NCI-H524 treated with DMSO at 0.1 percent for 48 hours (cell line): ENCODE results near the gene OR7C1.
"Not testable (repeated sequence)": the region's sequence is repeated elsewhere in the genome, so short reads cannot be mapped to it uniquely, and the experiment has no call there.

Source experiments
- DNase-seq: peaks from one replicate; lab custom pipeline; 2025; lab: John Stamatoyannopoulos, UW

The OR7C1 gene

GRCh38 chr19:14835011-14835410 lies at the start of gene OR7C1, which contains the start of gene OR7A5:
OR7C1 (minus strand) TSS chr19:14835185; CDS start chr19:14800136, 35,049 bp downstream.
OR7A5 (minus strand) TSS chr19:14835185; CDS start chr19:14828241, 6,944 bp downstream.
- no peak for DNase-seq

- no peak for DNase-seq
Observed at GRCh38 chr19:14871619-14872230, 36.7 kb upstream of the OR7C1 start.

GRCh38 chr19:14868497-14868896 lies 33.5 kb upstream of the OR7C1 start:
- DNase-seq: no peak

- DNase-seq: no peak
Observed at GRCh38 chr19:14848822-14849221, 13.8 kb upstream of the OR7C1 start, which contains the start of gene OR7A10. OR7A10 (minus strand) TSS chr19:14848922; CDS start chr19:14841877, 7,045 bp downstream.

GRCh38 chr19:14843578-14843977 lies 8.6 kb upstream of the OR7C1 start:
- no peak for DNase-seq

GRCh38 chr19:14843169-14843568 lies 8.2 kb upstream of the OR7C1 start:
- no peak for DNase-seq

GRCh38 chr19:14840206-14840605 lies 5.2 kb upstream of the OR7C1 start:
- no peak for DNase-seq

- DNase-seq: no peak
Observed at GRCh38 chr19:14837391-14837790, 2.4 kb upstream of the OR7C1 start.

GRCh38 chr19:14830702-14831101 lies 4.3 kb downstream of the OR7C1 start:
- no peak for DNase-seq

GRCh38 chr19:14826006-14826405 lies 9.0 kb downstream of the OR7C1 start:
- no peak for DNase-seq

- DNase-seq: no peak
Observed at GRCh38 chr19:14821937-14822336, 13.0 kb downstream of the OR7C1 start.

- DNase-seq: no peak
Observed at GRCh38 chr19:14818588-14818987, 16.4 kb downstream of the OR7C1 start.

- no peak for DNase-seq
Observed at GRCh38 chr19:14817052-14817451, 17.9 kb downstream of the OR7C1 start.

- DNase-seq: no peak
Observed at GRCh38 chr19:14814982-14815652, 19.9 kb downstream of the OR7C1 start.

- DNase-seq: no peak
Observed at GRCh38 chr19:14809272-14810057, 25.5 kb downstream of the OR7C1 start.

GRCh38 chr19:14804765-14805164 lies 30.2 kb downstream of the OR7C1 start:
- no peak for DNase-seq

GRCh38 chr19:14798760-14799159 lies 36.2 kb downstream of the OR7C1 start:
- DNase-seq: no peak

GRCh38 chr19:14796021-14796420 lies 39.0 kb downstream of the OR7C1 start:
- DNase-seq: no peak

GRCh38 chr19:14795078-14795721 lies 39.8 kb downstream of the OR7C1 start:
- DNase-seq: no peak

GRCh38 chr19:14792250-14792649 lies 42.7 kb downstream of the OR7C1 start:
- not testable (repeated sequence) for DNase-seq

- DNase-seq: no peak
Observed at GRCh38 chr19:14786421-14786851, 48.5 kb downstream of the OR7C1 start.

- not testable (repeated sequence) for DNase-seq
Observed at GRCh38 chr19:14785102-14785793, 49.7 kb downstream of the OR7C1 start.
